Fibroblast of peridontal ligament (primary cell): ENCODE results near the gene FUT7.

ENCODE experiments used
- DNase-seq: peaks from one replicate; pipeline ENCODE4 v3.0.0-alpha.2; 2010; ENCODE audit errors: extremely low read depth

The FUT7 gene

DNA sequence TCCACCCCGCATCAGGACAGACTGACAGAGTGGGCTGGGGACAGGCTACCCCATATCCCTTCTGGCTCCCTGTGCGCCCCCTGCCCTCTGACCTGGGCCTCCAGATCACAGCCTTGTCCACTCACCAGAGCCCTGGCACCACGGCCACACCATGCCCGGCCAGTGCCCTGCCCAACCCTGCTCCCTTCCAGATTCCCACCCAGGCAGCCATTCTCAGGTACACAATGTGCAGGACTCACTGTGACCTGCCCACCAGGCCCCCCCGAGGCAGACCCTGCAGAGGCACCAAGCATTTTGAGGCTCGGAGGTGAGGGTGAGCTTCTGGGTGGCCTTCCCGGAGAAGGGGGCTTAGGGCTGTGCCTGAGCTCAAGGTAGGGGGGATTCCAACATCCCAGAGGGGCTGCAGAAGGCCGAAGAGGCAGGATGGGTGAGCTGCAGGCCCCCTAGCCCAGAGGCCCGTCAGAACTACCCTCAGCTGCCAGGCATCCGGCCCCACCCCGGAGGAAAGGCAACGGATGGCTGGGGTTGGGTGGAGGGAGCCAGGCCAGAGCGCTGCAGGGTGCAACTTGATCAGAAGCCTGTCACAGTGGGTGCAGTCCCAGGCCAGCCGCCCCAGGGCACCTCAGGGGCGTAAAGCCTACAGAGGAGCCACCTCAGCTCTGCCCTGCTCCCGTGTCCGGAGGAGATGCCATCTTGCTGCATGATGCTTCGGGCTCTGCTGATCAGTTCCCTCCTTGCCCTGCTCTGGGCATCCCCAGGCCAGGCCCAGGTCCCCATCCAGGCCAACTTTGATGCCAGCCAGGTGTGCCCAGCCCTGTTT is 49.4 kb downstream of the FUT7 start, which contains the start of gene LCNL1:
Gene LCNL1 (plus strand): TSS at position 762 of the 820 bp plus-strand sequence. CDS start 594 bp downstream, outside the sequence.
- DNase-seq: no peak

DNA sequence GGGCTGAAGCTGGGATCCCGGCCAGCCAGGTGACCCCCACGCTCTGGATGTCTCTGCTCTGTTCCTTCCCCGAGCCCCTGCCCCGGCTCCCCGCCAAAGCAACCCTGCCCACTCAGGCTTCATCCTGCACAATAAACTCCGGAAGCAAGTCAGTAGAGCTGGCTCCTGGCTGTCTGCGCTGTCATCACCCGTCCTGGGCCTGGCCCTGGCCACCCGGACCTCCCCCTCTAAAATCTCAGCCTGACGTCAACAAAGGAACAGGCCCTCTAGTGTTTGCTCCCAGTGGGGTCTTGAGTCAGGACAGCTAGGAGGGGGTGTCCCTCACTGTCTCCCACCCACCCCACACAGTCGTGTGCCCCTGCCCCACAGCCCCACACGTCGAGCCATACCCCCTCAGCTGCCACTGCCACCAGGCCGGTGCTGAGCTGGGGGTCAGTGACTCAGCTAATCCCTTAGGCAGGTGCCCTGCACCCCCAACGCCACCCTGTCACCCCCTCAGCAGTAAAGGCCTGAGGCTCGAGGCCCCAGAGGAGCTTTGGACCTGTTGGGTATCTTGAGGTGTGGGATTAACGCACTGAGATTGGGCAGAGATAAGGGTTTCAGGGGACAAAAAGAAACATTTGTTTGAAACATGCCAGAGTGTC is 50.2 kb downstream of the FUT7 start:
- no peak for DNase-seq

DNA sequence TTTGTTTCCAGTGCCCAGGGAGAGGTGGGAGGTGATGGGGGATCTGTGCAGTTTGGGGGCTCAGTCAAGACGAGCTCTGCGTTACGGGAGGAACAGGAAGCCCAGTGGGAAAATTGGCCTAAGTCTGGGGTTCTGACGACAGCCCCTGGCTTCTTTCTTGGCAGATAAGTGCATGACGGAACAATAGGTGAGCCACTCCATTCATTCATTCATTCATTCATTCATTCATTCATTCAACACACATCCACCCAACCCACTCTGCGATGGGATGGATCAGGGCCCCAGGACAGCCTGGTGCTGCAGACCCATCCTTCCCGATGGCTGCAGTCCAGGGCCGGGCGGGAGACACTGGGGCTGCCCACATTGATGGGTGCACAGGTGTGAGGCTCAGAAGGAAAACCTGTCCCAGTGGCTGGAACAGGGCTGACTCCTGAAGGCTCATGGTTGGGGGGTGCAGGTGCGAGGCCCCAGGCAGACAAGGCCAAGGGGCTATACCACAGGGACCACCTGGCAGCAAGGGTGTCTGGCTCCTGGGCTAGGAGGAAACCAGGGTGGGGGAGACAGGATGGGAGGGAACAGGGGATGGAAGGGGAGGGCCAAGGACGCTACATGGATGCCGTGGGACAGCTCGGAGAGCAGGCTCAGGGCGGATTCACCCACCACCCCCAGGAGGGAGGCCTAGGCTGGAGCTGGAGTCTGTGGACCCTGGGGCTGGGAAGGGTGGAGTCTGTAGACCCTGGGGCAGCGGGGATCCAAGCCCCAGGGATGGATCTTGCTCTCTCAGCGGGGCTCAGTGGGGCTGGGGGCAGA is 51.0 kb downstream of the FUT7 start:
- no peak for DNase-seq
